Measurements from ENCODE around the gene KCNK5. TPM values are rescaled to one million over a fixed set of nuclear protein-coding genes. Genes with fewer than 3 reads are reported as not detected.

Gene KCNK5
- total RNA-seq, 4 donors from 2014 or later: 0.07 to 0.22 (median 0.20) TPM; not detected in 1

GRCh38 chr6:39208223-39208739, 21.0 kb downstream of the KCNK5 start:
- Histone ChIP-seq H3K9me3 (no peaks in the 10 kb centered on the region), H3K36me3 (no peaks in the 10 kb centered on the region), H3K4me1 (no peaks in the 10 kb centered on the region), H3K27ac (no peak overlapping the region), H3K4me3 (no peak overlapping the region), H3K27me3 (no peaks in the 10 kb centered on the region)
- intact Hi-C loops (cut with DNase I; ENCODE audit: low total_unique reads): no loop called here
- in situ Hi-C loops (cut with MboI; ENCODE audit: low sequenced_read_pairs in 4 of 4): no loop called here
- TF ChIP-seq POLR2A (IDR thresholded peaks at IDR 0.05) (no peak), CTCF (IDR thresholded peaks at IDR 0.05 in 4 of 5, conservative IDR thresholded peaks at IDR 0.05 in 1 of 5) (no peak)
- ATAC-seq (no peak), DNase-seq (no peak)

- intact Hi-C loops (cut with DNase I; ENCODE audit: low total_unique reads) (no loop called here), in situ Hi-C loops (cut with MboI; ENCODE audit: low sequenced_read_pairs in 4 of 4) (no loop called here)
- Histone ChIP-seq H3K27me3 (no peaks in the 10 kb centered on the region), H3K36me3 (no peaks in the 10 kb centered on the region), H3K4me3 (no peak overlapping the region), H3K4me1 (no peaks in the 10 kb centered on the region), H3K27ac (no peak overlapping the region), H3K9me3 (no peaks in the 10 kb centered on the region)
- TF ChIP-seq POLR2A (IDR thresholded peaks at IDR 0.05): no peak
- no peak for TF ChIP-seq CTCF (IDR thresholded peaks at IDR 0.05 in 4 of 5, conservative IDR thresholded peaks at IDR 0.05 in 1 of 5)
- DNase-seq: no peak
- no peak for ATAC-seq
Observed at GRCh38 chr6:39207416-39208222, 21.7 kb downstream of the KCNK5 start.

- no peak for TF ChIP-seq CTCF (IDR thresholded peaks at IDR 0.05 in 4 of 5, conservative IDR thresholded peaks at IDR 0.05 in 1 of 5)
- no peak for TF ChIP-seq POLR2A (IDR thresholded peaks at IDR 0.05)
- Histone ChIP-seq H3K27me3 (no peaks in the 10 kb centered on the region), H3K36me3 (no peaks in the 10 kb centered on the region), H3K27ac (no peak overlapping the region), H3K4me1 (no peaks in the 10 kb centered on the region), H3K9me3 (no peaks in the 10 kb centered on the region), H3K4me3 (no peak overlapping the region)
- in situ Hi-C loops (cut with MboI; ENCODE audit: low sequenced_read_pairs in 4 of 4) (no loop called here), intact Hi-C loops (cut with DNase I; ENCODE audit: low total_unique reads) (no loop called here)
- ATAC-seq (no peak), DNase-seq (no peak)
Observed at GRCh38 chr6:39206250-39206721, 23.0 kb downstream of the KCNK5 start.

- ATAC-seq: no peak
Observed at GRCh38 chr6:39204646-39205244, 24.5 kb downstream of the KCNK5 start.

More at GRCh38 chr6:39204646-39205244, 24.5 kb downstream of the KCNK5 start:
- intact Hi-C loops (cut with DNase I; ENCODE audit: low total_unique reads): no loop called here
- Histone ChIP-seq H3K4me3 (no peak overlapping the region), H3K27me3 (no peaks in the 10 kb centered on the region), H3K36me3 (no peaks in the 10 kb centered on the region), H3K4me1 (no peaks in the 10 kb centered on the region), H3K27ac (no peak overlapping the region), H3K9me3 (no peaks in the 10 kb centered on the region)
- in situ Hi-C loops (cut with MboI; ENCODE audit: low sequenced_read_pairs in 4 of 4): no loop called here
- no peak for TF ChIP-seq CTCF (IDR thresholded peaks at IDR 0.05 in 4 of 5, conservative IDR thresholded peaks at IDR 0.05 in 1 of 5)
- no peak for TF ChIP-seq POLR2A (IDR thresholded peaks at IDR 0.05)
- DNase-seq: no peak

All from gastrocnemius medialis (tissue), 4 donors.